Right cardiac atrium (tissue), 5 donors: ENCODE measurements around the gene APOBEC3C. TPM values are rescaled to one million over a fixed set of nuclear protein-coding genes. Genes with fewer than 3 reads are reported as not detected.
"Not testable (repeated sequence)": the region's sequence is repeated elsewhere in the genome, so short reads cannot be mapped to it uniquely, and the experiment has no call there.

Experiments
- ATAC-seq, 2 donors: fragments of 200-7000 bp; cut with Tn5 transposase; one replicate each; pipeline versions ENCODE4 v1.8.0 to v1.9.1; 2020; ENCODE audit warnings: moderate library complexity in 2 of 2, mild to moderate bottlenecking in 1 of 2
- DNase-seq, 3 donors: peaks; one replicate each; pipeline ENCODE4 v3.0.0-alpha.2; 2020
- H3K27ac ChIP-seq: one replicate; pipeline ENCODE4 v1.5.1; 2013; ENCODE audit warnings: mild to moderate bottlenecking, low read length, control low read depth, moderate library complexity
- H3K27me3 ChIP-seq: one replicate; pipeline ENCODE4 v1.6.1; 2013; ENCODE audit not compliant: control insufficient read depth, insufficient read depth
- H3K4me1 ChIP-seq: one replicate; pipeline ENCODE4 v1.6.1; 2013; ENCODE audit warnings: low read length; ENCODE audit not compliant: control insufficient read depth, insufficient read depth
- H3K4me3 ChIP-seq: one replicate; pipeline ENCODE4 v1.5.1; 2013; ENCODE audit warnings: low read length, control low read depth
- H3K9me3 ChIP-seq: one replicate; pipeline ENCODE4 v1.6.1; 2013; ENCODE audit warnings: low read length; ENCODE audit not compliant: control insufficient read depth
- WGBS: extraction: QIAGEN DNeasy Blood & Tissue Kit; methylation state at CpG from one replicate; pipeline ENCODE4 v1.1.7; 2013; 5-methylcytosine and 5-hydroxymethylcytosine counted together
- intact Hi-C, 4 donors: fragments of 100-400 bp; cut with DNase I; formaldehyde crosslinking; loops; one replicate each; pipeline versions ENCODE4 v1.11.0 to v1.14.0; 2022 to 2023
- polyA plus RNA-seq: library from polyadenylated mRNA; stranded (reverse); fragments of 200-250 nt; gene quantifications from one replicate; pipeline ENCODE4 v1.2.3, GENCODE V29; 2013
- total RNA-seq, 4 donors: library from RNA; stranded (reverse); fragmentation: NEBNext Ultra II Directional; extraction: Animal tissue kit (Norgen Biotek cat#: 25700); gene quantifications; one replicate each; pipeline ENCODE4 v1.2.1, GENCODE V29; 2021
- donor health status: healthy with polysubstance abuse.
- donor health status: DM: no; HTN: yes; CAD: no.
- donor health status: DM: no; HTN: no; CAD: no.
- donor health status: DM: no; HTN: yes; CAD: no; lungs with severe emphysema.
- donor health status: DM: yes; HTN: yes; CAD: no.

The APOBEC3C gene
- total and polyA plus RNA-seq, 5 donors = 25.4 to 41.9 (median 37.4) TPM

DNA sequence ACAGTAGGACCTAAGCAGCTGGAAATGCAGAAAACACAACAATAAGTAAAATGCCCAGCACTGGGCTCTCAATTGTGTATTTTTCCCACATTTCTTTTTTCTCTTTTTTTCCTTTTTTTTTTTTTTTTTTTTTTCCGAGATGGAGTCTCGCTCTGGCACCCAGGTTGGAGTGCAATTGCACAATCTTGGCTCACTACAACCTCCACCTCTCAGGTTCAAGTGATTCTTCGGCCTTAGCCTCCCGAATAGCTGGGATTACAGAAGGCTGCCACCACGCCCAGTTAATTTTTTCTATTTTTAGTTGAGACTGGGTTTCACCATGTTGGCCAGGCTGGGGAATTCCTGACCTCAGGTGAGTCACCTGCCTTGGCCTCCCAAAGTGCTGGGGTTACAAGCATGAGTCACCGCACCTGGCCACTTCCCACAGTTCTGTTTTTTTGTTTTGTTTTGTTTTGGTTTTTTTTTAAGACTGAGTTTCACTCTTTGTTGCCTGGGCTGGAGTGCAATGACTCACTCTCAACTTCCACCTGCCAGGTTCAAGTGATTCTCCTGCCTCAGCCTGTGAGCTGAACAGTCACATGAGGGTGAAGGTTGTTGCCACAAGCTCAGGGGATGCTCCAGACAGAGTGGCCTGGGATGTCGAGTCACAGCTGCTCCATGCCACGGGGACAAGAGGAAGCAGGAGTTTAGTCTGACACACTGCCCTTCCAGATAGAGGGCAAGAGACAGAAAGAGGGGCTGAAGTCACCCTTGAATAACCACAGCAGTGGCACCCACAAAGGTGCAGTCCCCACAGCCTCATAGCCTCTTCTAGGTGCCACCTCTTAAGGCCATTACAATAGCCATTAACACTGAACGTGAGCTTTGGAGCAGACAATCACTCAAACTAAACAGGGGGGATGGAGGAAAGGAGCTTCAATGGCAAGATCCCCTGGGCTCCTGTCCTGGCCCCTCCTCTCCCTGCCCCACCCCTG is 29.0 kb upstream of the APOBEC3C start:
- H3K9me3 ChIP-seq, H3K27ac ChIP-seq, ATAC-seq, H3K27me3 ChIP-seq, DNase-seq, intact Hi-C loops, H3K4me3 ChIP-seq, H3K4me1 ChIP-seq: not testable (repeated sequence)
- WGBS = 93% methylated on average over 8 of the region's 9 CpGs

DNA sequence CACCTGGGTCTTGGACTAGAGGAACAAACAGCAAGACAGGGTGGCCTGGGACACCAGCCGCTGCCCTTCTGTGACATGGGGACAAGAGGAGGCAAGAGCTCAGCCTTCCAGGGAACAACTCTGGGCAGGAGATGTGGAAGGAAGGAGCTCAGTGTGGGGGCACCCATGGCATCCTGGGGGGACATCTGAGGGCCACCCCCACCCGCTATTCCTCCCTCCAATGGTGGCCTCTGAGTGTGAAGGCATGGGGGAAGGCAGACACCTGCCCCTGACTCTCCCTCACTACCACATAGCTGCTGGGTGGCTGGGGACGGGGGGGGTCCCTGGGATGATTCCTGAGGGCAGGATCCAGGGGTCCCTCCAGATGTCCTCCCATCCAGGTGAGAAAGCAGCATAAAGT is 27.4 kb upstream of the APOBEC3C start:
- H3K27ac ChIP-seq = no peak overlapping the region
- no peaks in the 10 kb centered on the region for H3K27me3 ChIP-seq
- DNase-seq = peak in 1 of 3 donors; percentile 4
- 97% methylated on average over 3 of the region's 3 CpGs for WGBS
- H3K4me1 ChIP-seq = no peaks in the 10 kb centered on the region
- no peak overlapping the region for H3K4me3 ChIP-seq
- intact Hi-C loops = no loop called here
- ATAC-seq = no peak
- H3K9me3 ChIP-seq = no peaks in the 10 kb centered on the region

GRCh38 chr22:38987171-38987895 is 26.7 kb upstream of the APOBEC3C start:
- 84% methylated on average over 8 of the region's 8 CpGs for WGBS

DNA sequence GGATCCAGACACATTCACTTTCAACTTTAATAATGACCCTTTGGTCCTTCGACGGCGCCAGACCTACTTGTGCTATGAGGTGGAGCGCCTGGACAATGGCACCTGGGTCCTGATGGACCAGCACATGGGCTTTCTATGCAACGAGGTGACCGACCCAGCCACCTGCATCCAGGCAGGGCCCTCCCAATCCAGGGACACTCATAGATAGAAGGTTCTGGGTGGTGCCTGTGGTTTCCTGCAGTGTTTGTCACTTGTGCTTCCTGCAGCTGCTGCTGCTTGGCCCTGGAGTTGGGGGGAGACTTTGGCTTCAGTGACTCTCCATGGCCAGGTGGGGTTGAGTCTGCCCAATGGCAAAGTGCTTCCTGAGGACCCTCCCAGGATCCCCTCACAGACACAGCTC is 24.6 kb upstream of the APOBEC3C start:
- H3K9me3 ChIP-seq = no peaks in the 10 kb centered on the region
- intact Hi-C loops = no loop called here
- no peak overlapping the region for H3K4me3 ChIP-seq
- H3K27me3 ChIP-seq = no peaks in the 10 kb centered on the region
- H3K4me1 ChIP-seq = no peaks in the 10 kb centered on the region
- DNase-seq = no peak
- H3K27ac ChIP-seq = no peak overlapping the region
- WGBS = 93% methylated on average over 6 of the region's 6 CpGs
- ATAC-seq = no peak

More at GRCh38 chr22:38987171-38987895, 26.7 kb upstream of the APOBEC3C start:
- no peak overlapping the region for H3K4me3 ChIP-seq
- ATAC-seq = no peak
- H3K27me3 ChIP-seq = no peaks in the 10 kb centered on the region
- intact Hi-C loops = no loop called here
- DNase-seq = no peak
- H3K4me1 ChIP-seq = no peaks in the 10 kb centered on the region
- no peak overlapping the region for H3K27ac ChIP-seq
- H3K9me3 ChIP-seq = no peaks in the 10 kb centered on the region

DNA sequence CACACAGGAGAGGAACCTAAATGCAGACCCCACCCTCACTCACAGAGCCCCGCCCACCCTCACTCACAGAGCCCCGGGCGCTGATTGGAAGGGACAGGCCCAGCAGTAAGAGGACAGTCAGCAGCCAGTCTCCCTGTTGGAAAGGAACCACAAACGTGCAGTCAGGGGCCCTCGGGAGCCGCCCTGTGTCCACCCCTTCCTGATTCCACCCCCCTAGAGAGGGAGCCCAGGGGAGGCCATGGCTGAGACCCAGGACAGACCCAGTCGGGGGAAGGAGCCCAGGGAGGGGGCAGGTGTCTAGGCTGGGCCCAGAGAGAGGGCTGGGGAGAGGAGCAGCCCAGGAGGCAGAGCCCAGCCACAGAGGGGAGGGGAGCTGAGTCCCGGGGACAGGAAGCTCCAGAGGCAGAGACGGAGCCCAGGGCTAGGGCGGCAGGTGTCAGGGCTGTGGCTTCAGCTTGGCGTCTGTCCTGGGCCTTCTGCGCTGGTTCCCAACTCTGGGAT is 21.1 kb upstream of the APOBEC3C start:
- H3K27ac ChIP-seq, H3K27me3 ChIP-seq, H3K9me3 ChIP-seq, H3K4me1 ChIP-seq, H3K4me3 ChIP-seq, intact Hi-C loops: not testable (repeated sequence)
- WGBS = 14% methylated on average over 12 of the region's 12 CpGs
- peak; percentile 39 to 77 (median 67) for DNase-seq
- peak; percentile 78 to 85 for ATAC-seq

DNA sequence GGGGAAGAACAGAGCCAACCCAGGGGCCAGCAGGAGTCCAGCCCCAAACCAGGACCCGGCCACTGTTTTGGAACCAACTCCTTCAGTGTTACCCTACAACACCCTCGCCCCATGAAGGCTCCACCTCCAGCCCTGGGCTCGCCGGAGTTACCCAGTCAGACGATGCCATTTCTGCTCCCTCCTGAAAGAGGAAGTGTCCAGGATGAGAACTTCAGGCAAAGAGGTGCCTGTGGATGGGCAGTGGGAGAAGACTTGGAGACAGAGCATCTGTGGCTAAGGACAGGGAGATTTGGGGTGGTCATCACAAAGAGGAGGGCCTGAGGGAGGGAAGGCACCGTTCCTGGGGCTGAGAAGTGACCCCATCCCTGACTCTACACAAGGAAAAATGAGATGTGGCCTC is 18.0 kb upstream of the APOBEC3C start:
- intact Hi-C loops = loop anchor here in 1 of 4 donors (5.0 kb wide), 1 partner anchor 229 kb away; no protein-coding TSS in a partner anchor
- 65% methylated on average over 6 of the region's 6 CpGs for WGBS

DNA sequence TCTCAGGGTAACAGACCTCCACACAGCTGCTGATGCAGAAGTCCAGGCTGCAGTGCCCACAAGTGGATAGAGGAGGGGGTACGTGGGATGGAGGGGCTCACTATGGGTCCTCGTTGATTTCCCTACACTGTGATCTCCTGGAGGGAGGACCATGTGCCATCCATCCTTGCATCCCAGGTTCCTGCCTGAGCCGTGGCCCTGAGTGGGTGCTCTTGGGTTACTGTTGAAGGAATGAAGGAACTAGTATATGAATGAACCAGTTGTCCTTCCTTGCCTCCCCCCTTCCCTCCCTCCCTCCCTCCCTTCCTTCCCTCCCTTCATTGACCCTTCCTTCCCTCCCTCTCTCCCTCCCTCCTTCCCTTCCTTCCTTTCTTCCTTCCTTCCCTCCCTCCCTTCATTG is 16.5 kb upstream of the APOBEC3C start:
- H3K9me3 ChIP-seq = no peaks in the 10 kb centered on the region
- no peaks in the 10 kb centered on the region for H3K27me3 ChIP-seq
- intact Hi-C loops = loop anchor here in 1 of 4 donors (5.0 kb wide), 1 partner anchor 230 kb away; no protein-coding TSS in a partner anchor
- DNase-seq (no peak), ATAC-seq (no peak)
- WGBS = 84% methylated on average over 3 of the region's 3 CpGs
- no peak overlapping the region for H3K4me3 ChIP-seq
- no peaks in the 10 kb centered on the region for H3K4me1 ChIP-seq
- no peak overlapping the region for H3K27ac ChIP-seq

More for the DNA sequence above, 18.0 kb upstream of the APOBEC3C start:
- Histone ChIP-seq H3K9me3 (no peaks in the 10 kb centered on the region), H3K27ac (no peak overlapping the region), H3K4me1 (no peaks in the 10 kb centered on the region), H3K4me3 (no peak overlapping the region), H3K27me3 (no peaks in the 10 kb centered on the region)
- DNase-seq (peak in 1 of 3 donors; percentile 24), ATAC-seq (no peak)

DNA sequence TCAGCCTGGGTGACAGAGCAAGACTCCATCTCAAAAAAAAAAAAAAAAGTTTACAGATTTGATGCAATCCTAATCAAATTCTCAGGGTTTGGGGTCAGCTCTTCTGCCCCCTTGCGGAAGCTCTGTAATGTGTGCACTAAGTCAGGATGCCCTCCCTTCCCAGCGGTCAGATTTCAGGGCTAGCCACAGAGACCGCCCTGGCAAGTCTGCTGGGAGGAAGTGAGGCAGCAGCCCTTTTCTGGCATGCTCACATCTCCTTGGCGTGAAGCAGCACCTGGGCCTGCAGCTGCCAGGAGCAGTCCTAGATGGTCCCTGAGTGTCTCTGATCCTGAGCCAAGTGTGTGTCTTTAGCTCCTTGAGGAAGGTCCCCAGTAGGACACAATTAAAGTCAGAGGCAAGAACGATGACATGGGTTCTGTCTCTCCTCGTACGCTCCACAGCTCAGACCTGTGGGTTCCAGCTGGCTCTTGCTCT is 10.9 kb upstream of the APOBEC3C start:
- ATAC-seq = peak; percentile 91 to 93
- Histone ChIP-seq H3K4me3 (no peak overlapping the region), H3K4me1 (no peaks in the 10 kb centered on the region), H3K9me3 (no peaks in the 10 kb centered on the region), H3K27me3 (no peaks in the 10 kb centered on the region), H3K27ac (no peak overlapping the region)
- peak; percentile 77 to 88 (median 82) for DNase-seq
- WGBS = 11% methylated on average over 7 of the region's 7 CpGs
- intact Hi-C loops = loop anchor here (5.0 to 10.0 kb wide), 6 partner anchors 112 to 238 kb away; partner anchors contain the start of gene CBX6 (in 2 of the 4)

- DNase-seq = no peak
- no peak for ATAC-seq
- intact Hi-C loops = loop anchor here in 3 of 4 donors (10.0 kb wide), 5 partner anchors 108 to 242 kb away; no protein-coding TSS in a partner anchor
- no peaks in the 10 kb centered on the region for H3K4me1 ChIP-seq
- H3K4me3 ChIP-seq = no peak overlapping the region
- 98% methylated on average over 5 of the region's 5 CpGs for whole genome bisulfite sequencing
- H3K27ac ChIP-seq = no peak overlapping the region
- no peaks in the 10 kb centered on the region for H3K9me3 ChIP-seq
- H3K27me3 ChIP-seq = no peaks in the 10 kb centered on the region
These were observed 6.9 kb upstream of the APOBEC3C start for GRCh38 chr22:39007177-39007576.

- intact Hi-C loops = loop anchor here in 3 of 4 donors (10.0 kb wide), 5 partner anchors 106 to 244 kb away; no protein-coding TSS in a partner anchor
- H3K4me1 ChIP-seq, ATAC-seq, H3K9me3 ChIP-seq, H3K4me3 ChIP-seq, DNase-seq, H3K27ac ChIP-seq, H3K27me3 ChIP-seq: not testable (repeated sequence)
- 78% methylated on average over 8 of the region's 8 CpGs for WGBS
These were observed 5.7 kb upstream of the APOBEC3C start for GRCh38 chr22:39008271-39008850.
